Immature natural killer cell (primary cell): ENCODE measurements around the gene GPD1. TPM values are rescaled to one million over a fixed set of nuclear protein-coding genes. Genes with fewer than 3 reads are reported as not detected.

Experiments
- DNase-seq, 3 donors: peaks; one replicate each; pipeline ENCODE4 v3.0.0; 2022; ENCODE audit warnings: mixed read lengths in 1 of 3
- H3K27ac Mint-ChIP-seq, 6 donors: one replicate each; pipeline ENCODE4 v1.8.0; 2020; ENCODE audit warnings: mixed read lengths in 6 of 6, mild to moderate bottlenecking in 5 of 6, inconsistent platforms in 4 of 6, moderate library complexity in 3 of 6
- H3K27me3 Mint-ChIP-seq, 3 donors: one replicate each; pipeline ENCODE4 v1.8.0; 2020 to 2021; ENCODE audit warnings: low read depth in 3 of 3, mild to moderate bottlenecking in 3 of 3, mixed read lengths in 3 of 3, moderate library complexity in 3 of 3, inconsistent platforms in 1 of 3
- H3K36me3 Mint-ChIP-seq, 3 donors: one replicate each; pipeline ENCODE4 v1.8.0; 2020; ENCODE audit warnings: mixed read lengths in 3 of 3, inconsistent platforms in 2 of 3, mild to moderate bottlenecking in 2 of 3
- H3K4me1 Mint-ChIP-seq, 2 donors: one replicate each; pipeline ENCODE4 v1.8.0; 2020; ENCODE audit warnings: inconsistent platforms in 2 of 2, mild to moderate bottlenecking in 2 of 2, mixed read lengths in 2 of 2, moderate library complexity in 1 of 2
- H3K4me3 Mint-ChIP-seq, 5 donors: one replicate each; pipeline ENCODE4 v1.8.0; 2020; ENCODE audit warnings: mild to moderate bottlenecking in 5 of 5, mixed read lengths in 5 of 5, inconsistent platforms in 3 of 5, moderate library complexity in 3 of 5
- H3K9me3 Mint-ChIP-seq, 6 donors: one replicate each; pipeline ENCODE4 v1.8.0; 2020; ENCODE audit warnings: mild to moderate bottlenecking in 6 of 6, mixed read lengths in 6 of 6, inconsistent platforms in 4 of 6, moderate library complexity in 3 of 6
- polyA plus RNA-seq, 3 donors: library from polyadenylated mRNA; unstranded; fragments of 300-500 nt; fragmentation: Illumina TruSeq; gene quantifications; one replicate each; pipeline ENCODE4 v1.2.3, GENCODE V29; 2021

Gene GPD1
- polyA plus RNA-seq, 3 donors from 2014 or later, result 0.07 TPM; not detected in 2

DNA sequence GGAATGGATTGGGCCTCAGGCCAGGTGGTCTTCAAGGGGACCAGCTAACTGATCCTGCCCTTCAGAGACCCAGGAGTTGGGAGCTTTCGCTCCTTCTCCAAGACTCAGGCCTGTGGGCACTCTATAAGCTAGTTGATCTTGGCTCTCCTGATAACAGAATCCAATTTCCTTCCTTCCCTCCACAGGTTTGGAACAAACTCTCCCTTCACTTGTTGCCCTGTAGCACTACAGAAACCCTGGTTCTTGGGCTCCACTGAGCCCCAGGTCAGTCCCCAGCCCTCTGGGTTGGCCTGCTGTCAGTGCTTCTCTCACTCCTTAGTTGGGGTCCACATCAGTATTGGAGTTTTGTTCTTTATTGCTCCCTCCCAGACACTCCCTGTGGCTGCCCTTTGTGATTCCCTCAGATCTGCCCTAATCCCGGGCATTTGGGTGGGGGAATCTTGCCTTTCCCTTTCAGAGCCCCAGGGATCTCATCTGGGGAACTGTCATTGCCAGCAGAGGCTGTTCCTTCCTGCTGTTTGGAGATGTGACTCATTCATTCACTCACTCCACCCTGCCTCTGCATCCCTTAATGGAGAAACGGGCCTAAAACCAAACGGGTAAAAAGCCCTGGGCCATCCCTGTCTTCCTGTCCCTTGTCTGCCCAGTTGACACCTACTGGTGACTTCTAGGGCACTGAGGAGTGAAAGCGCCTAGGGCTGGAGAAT lies 4.4 kb upstream of the GPD1 start:
- Mint-ChIP-seq H3K4me3 (no peak overlapping the region), H3K36me3 (peaks cover 33 to 58% (median 40%) of the 10 kb centered on the region in 3 donors), H3K4me1 (no peaks in the 10 kb centered on the region), H3K27me3 (peaks cover 0 to 1% (median 0%) of the 10 kb centered on the region in 3 donors), H3K9me3 (no peaks in the 10 kb centered on the region), H3K27ac (peak overlapping the region in 1 of 6 donors; percentile 36)
- DNase-seq, result no peak

DNA sequence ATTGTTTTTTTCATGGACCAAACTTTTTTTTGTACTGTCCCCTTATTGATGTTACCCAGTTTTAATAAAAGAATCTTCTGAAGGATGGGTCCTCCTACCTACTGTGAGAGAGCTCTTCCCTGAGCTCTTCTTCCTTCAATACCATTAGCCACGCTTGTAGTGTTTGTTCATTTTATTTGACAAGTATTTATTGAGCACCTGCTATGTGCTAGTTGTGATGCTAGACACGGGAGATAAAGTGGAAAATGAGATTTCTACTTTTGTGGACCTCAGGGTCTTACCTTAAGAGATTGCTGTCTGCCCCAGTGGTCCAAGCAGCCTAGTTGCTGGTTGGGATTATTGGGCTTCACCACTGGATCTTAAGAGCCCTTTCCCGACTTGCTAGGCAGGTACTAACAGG lies 3.2 kb upstream of the GPD1 start:
- no peak overlapping the region for H3K4me3 Mint-ChIP-seq
- H3K27ac Mint-ChIP-seq, result peak overlapping the region in 3 of 6 donors; percentile 30 to 32 (median 30)
- no peak for DNase-seq
- H3K9me3 Mint-ChIP-seq, result no peaks in the 10 kb centered on the region
- H3K36me3 Mint-ChIP-seq, result peaks cover 32 to 50% (median 35%) of the 10 kb centered on the region in 3 donors
- H3K4me1 Mint-ChIP-seq, result no peaks in the 10 kb centered on the region
- peaks cover 0 to 2% (median 0%) of the 10 kb centered on the region in 3 donors for H3K27me3 Mint-ChIP-seq

DNA sequence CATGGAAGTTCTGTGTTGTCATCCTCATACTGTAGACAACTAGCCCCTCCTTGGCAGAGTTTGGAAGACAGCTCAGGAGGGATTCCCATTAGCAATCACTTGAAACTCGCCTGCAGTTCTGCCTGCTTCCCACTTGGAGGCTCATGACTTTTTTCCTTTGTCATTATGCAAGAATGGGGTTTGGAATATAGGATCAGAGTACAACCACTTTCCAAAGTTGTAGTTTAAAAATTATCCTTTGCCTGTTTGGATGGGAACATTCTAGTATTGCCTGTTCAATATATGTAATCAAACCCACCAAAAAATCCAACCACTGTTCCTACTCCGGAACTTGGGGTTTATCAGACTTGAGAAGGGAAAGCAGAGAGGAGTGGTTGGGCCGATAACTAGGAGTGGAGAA lies 2.1 kb upstream of the GPD1 start:
- Mint-ChIP-seq H3K4me1 (no peaks in the 10 kb centered on the region), H3K27ac (peak overlapping the region in 1 of 6 donors; percentile 23), H3K27me3 (peaks cover 0 to 2% (median 0%) of the 10 kb centered on the region in 3 donors), H3K36me3 (peaks cover 21 to 39% (median 24%) of the 10 kb centered on the region in 3 donors), H3K9me3 (no peaks in the 10 kb centered on the region), H3K4me3 (no peak overlapping the region)
- no peak for DNase-seq

DNA sequence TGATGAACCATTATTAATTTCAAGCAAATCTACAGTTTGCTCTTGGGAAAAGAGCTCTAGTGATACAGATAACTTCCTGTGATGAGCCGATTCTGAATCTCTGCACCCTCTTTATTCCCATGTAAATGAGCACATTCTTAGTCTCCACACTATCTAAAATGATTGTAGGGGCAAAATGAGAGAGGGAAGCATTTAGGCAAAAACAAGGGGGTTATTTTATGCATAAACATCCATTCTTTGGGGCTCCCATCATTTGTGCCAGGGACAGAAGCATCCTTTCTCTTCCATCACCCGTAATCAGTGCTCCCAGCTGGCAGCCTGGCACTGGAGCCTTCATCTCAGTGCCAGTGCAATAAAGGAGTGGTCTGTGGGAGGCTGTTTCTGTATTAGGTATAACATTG lies 1.7 kb upstream of the GPD1 start:
- peaks cover 0 to 2% (median 0%) of the 10 kb centered on the region in 3 donors for H3K27me3 Mint-ChIP-seq
- H3K4me3 Mint-ChIP-seq, result no peak overlapping the region
- no peak overlapping the region for H3K27ac Mint-ChIP-seq
- no peaks in the 10 kb centered on the region for H3K9me3 Mint-ChIP-seq
- peaks cover 18 to 35% (median 20%) of the 10 kb centered on the region in 3 donors for H3K36me3 Mint-ChIP-seq
- H3K4me1 Mint-ChIP-seq, result no peaks in the 10 kb centered on the region
- no peak for DNase-seq

DNA sequence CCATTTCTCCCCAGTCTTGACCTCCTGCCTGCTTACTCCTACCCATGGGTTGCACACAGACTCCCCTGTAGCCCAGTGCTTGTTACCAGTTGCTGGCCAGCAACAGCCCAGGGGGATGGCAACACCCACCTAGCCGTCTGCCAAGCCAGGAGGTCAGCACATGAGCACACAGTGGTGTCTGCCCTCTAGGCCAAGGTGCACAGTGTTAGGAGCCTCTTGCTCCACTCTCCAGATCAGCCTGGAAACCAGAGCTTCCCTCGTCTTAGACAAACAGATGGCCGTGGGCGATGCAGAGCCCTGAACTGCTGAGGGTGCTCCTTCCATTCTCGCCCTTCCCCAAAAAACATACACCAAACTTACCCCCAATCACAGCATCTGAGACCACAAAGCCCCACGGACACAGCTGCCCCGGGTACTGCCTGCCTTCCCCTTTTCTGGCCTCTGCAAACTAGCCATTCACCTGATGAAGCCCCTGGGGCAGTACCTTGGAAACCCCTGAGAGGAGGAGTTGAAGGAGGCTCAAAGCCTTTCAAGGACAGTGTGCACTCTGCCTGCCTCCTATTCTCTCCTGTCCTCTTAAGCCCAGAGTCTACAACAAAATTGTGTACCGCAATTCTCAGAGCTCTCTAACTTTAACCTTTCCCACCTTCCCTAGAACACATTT lies 1.0 kb upstream of the GPD1 start:
- H3K4me3 Mint-ChIP-seq, result no peak overlapping the region
- H3K27me3 Mint-ChIP-seq, result peaks cover 0 to 2% (median 0%) of the 10 kb centered on the region in 3 donors
- no peak for DNase-seq
- H3K9me3 Mint-ChIP-seq, result no peaks in the 10 kb centered on the region
- peaks cover 18 to 31% (median 19%) of the 10 kb centered on the region in 3 donors for H3K36me3 Mint-ChIP-seq
- H3K27ac Mint-ChIP-seq, result no peak overlapping the region
- H3K4me1 Mint-ChIP-seq, result no peaks in the 10 kb centered on the region

DNA sequence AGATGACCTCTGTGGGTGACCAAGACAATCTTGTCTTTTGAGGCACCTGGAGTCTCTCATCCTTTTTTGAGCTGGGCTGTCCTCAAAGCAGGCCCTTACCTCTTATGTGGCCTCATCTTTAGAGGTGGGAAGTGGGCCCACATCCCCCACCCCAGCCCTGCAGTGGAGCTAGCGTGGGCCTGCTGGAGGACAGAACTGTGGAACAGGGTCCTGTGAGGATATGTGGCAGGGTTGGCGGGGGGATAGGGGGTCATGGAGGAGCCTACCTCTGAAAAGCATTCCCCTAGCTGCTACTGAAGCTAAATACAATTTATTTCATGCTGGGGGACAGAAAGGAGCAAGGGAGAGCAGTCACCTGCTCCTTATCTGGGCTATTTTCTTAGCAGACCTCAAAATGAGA lies 457 bp upstream of the GPD1 start:
- no peaks in the 10 kb centered on the region for H3K4me1 Mint-ChIP-seq
- H3K27me3 Mint-ChIP-seq, result peaks cover 0 to 2% (median 0%) of the 10 kb centered on the region in 3 donors
- no peak overlapping the region for H3K27ac Mint-ChIP-seq
- no peak for DNase-seq
- no peaks in the 10 kb centered on the region for H3K9me3 Mint-ChIP-seq
- peaks cover 13 to 25% (median 15%) of the 10 kb centered on the region in 3 donors for H3K36me3 Mint-ChIP-seq
- H3K4me3 Mint-ChIP-seq, result no peak overlapping the region

DNA sequence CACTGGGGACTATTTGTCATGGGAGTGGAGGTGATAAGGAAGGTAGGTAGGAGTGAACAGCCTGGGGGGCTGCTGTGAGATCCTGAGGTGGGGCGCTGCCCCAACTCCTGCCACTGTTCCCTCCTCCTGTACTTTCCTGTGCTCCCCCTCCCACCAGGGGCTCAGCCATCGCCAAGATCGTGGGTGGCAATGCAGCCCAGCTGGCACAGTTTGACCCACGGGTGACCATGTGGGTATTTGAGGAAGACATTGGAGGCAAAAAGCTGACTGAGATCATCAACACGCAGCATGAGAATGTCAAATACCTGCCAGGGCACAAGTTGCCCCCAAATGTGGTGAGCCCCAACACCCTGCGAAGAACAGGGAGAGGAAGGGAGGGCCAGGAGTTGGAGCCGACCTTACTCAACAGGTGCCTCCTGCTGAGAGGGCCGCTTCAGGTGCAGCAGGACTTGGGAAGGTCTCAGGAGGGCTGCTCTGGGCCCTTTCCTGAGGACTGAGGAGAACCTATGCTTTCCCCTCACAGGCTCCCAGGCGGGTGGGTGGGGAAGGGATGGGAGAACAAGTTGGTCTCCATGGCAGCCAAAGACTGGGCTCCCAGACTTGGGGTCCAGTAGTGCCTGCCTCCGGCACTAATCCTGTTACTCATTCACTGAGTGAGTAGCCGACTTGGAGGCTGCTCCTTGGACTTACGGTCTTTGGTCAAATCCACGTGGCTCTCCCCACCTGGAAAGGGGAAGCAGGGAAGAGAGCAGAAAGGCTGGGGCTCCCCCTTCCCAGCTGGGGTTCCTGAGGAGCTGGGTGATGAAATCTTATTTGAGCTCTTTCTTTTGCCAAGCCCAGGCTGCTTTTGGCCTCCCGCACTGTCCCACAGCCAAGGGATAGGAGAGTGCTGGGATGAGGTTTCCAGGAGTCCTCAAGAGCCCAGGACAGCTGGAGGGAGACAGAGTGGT lies 884 bp downstream of the GPD1 start:
- DNase-seq, result no peak
- H3K36me3 Mint-ChIP-seq, result peaks cover 3 to 13% (median 10%) of the 10 kb centered on the region in 3 donors
- H3K27ac Mint-ChIP-seq, result no peak overlapping the region
- H3K4me1 Mint-ChIP-seq, result no peaks in the 10 kb centered on the region
- peaks cover 0 to 2% (median 0%) of the 10 kb centered on the region in 3 donors for H3K27me3 Mint-ChIP-seq
- no peaks in the 10 kb centered on the region for H3K9me3 Mint-ChIP-seq
- H3K4me3 Mint-ChIP-seq, result no peak overlapping the region

DNA sequence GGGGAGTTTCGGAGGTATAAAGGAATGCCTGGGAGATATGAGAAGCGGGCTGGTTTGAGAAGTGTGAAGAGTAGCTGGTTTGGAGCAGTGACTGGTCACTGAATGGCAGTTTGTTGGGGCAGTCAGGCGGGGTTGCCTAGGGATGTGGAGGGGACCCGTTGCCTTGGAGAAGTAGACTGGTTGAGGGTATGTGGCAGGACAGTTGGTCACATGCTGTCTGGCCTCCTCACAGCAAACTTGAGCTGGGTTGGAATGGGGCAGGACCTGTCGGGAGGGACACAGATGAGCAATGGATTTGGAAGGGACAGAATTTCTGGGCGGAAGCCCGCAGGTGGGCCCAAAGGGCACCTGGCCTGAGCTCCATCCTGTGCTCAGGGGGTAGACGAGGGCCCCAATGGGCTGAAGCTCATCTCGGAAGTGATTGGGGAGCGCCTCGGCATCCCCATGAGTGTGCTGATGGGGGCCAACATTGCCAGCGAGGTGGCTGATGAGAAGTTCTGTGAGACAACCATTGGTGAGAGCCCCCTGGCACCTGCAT lies 2.2 kb downstream of the GPD1 start:
- no peak overlapping the region for H3K27ac Mint-ChIP-seq
- peaks cover 0 to 2% of the 10 kb centered on the region in 2 donors for H3K4me1 Mint-ChIP-seq
- H3K9me3 Mint-ChIP-seq, result no peaks in the 10 kb centered on the region
- no peak overlapping the region for H3K4me3 Mint-ChIP-seq
- H3K36me3 Mint-ChIP-seq, result peaks cover 0 to 4% (median 3%) of the 10 kb centered on the region in 3 donors
- no peak for DNase-seq
- peaks cover 0 to 3% (median 0%) of the 10 kb centered on the region in 3 donors for H3K27me3 Mint-ChIP-seq

DNA sequence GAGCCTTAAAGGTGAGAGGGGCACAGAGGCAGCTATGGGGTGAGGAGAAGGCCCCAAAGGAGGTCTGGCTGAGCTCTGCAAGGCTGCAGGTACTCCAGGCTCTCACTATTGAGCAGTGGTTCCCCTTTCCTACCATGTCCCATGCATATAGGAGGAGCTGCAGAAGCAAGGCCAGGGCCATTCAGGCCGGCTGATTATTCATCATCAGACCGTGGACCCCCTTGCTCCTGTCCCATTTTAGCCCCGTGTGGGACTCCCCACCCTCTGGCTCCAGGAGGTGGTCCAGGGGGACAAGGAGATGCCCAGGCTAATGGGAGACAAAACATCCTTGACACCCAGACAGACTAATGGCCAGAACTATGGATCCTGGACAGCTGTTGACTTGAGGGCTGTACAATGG lies 3.1 kb downstream of the GPD1 start:
- Mint-ChIP-seq H3K4me1 (peaks cover 6% of the 10 kb centered on the region in 2 donors), H3K9me3 (no peaks in the 10 kb centered on the region), H3K36me3 (peaks cover 0 to under 1% (median 0%) of the 10 kb centered on the region in 3 donors), H3K4me3 (no peak overlapping the region), H3K27me3 (peaks cover 0 to 6% (median 1%) of the 10 kb centered on the region in 3 donors), H3K27ac (no peak overlapping the region)
- no peak for DNase-seq

DNA sequence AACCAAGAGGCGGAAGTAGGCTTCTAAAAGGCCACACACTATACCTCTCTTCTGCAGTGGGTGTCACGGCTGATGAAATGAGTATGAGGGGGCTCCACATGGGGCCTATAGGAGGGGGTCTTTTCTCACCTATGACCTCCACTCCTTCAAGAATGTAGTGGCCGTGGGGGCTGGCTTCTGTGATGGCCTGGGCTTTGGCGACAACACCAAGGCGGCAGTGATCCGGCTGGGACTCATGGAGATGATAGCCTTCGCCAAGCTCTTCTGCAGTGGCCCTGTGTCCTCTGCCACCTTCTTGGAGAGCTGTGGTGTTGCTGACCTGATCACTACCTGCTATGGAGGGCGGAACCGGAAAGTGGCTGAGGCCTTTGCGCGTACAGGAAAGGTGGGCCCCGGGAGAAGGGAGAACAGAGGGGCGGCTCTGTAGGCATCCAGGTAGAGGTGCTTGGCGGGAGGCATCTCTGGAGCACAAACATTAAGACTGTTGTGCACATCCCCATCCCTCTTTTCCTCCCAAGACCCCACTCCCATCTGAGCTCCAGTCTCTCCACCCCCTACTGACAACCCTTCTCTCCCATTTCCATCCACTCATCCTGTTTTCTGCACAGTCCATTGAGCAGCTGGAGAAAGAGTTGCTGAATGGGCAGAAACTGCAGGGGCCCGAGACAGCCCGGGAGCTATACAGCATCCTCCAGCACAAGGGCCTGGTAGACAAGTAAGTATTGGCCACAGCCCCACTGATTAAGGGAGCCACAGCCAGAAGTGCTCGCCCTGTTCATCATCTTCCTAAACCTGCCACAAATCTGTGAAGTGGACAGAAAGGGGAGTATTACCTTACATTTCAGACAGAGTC lies 3.8 kb downstream of the GPD1 start:
- no peaks in the 10 kb centered on the region for H3K9me3 Mint-ChIP-seq
- no peaks in the 10 kb centered on the region for H3K36me3 Mint-ChIP-seq
- DNase-seq, result no peak
- peaks cover 1 to 13% (median 3%) of the 10 kb centered on the region in 3 donors for H3K27me3 Mint-ChIP-seq
- peaks cover 9 to 10% of the 10 kb centered on the region in 2 donors for H3K4me1 Mint-ChIP-seq
- H3K4me3 Mint-ChIP-seq, result no peak overlapping the region
- H3K27ac Mint-ChIP-seq, result no peak overlapping the region

DNA sequence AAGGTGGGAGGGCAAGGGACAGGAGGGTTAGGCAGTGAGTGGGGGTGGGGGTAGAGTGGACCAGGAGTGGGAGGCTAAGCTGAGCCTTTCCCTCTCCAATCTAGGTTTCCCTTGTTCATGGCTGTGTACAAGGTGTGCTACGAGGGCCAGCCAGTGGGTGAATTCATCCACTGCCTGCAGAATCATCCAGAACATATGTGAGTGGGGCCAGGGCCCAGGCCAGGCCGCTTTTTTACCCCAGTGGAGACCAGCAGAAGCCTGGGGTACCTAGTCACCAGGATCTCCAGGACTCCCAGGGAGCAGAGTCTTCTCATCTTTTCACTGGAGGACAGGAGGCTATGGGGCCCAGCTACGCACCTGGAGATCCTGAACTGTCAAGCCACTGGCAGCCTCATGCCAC lies 5.5 kb downstream of the GPD1 start:
- H3K4me1 Mint-ChIP-seq, result peaks cover 18 to 23% of the 10 kb centered on the region in 2 donors
- H3K27ac Mint-ChIP-seq, result no peak overlapping the region
- H3K9me3 Mint-ChIP-seq, result no peaks in the 10 kb centered on the region
- peaks cover 0 to under 1% (median 0%) of the 10 kb centered on the region in 3 donors for H3K36me3 Mint-ChIP-seq
- H3K27me3 Mint-ChIP-seq, result peaks cover 1 to 13% (median 3%) of the 10 kb centered on the region in 3 donors
- DNase-seq, result no peak
- no peak overlapping the region for H3K4me3 Mint-ChIP-seq

DNA sequence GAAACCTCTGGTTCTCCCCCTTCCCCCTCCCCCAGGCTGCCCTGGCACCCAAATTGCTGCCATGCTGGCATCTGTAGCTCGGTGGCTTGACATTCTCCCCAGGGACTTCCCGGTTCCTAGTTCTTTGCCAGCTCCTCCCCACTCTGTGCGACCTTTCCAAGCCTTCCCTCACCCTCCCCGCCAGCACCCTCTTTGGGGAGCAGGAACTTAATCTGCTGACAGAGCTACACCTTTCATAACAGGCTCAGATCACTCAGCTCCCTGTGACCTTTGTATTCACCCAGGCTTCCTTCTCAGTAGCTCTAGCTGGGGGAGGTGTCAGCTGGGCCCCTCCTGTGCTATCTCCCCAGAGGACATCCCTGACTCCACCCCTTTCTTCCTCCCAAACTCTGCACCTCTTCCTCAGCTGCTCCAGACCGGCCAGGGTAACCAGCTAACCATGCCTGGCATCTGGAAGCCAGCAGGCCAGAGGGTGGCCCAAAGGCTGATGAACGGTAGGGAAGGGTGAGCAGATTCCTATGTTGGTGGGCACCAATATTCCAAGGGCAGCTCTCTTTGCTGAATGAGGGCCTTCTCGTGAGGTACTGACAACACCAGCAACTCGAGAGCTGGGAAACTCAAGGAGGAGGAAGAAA lies 6.4 kb downstream of the GPD1 start:
- H3K27me3 Mint-ChIP-seq, result peaks cover 1 to 12% (median 3%) of the 10 kb centered on the region in 3 donors
- peak overlapping the region in 2 of 6 donors; percentile 42 to 73 for H3K27ac Mint-ChIP-seq
- peak overlapping the region in 2 of 5 donors; percentile 36 to 65 for H3K4me3 Mint-ChIP-seq
- H3K36me3 Mint-ChIP-seq, result peaks cover 0 to 3% (median 0%) of the 10 kb centered on the region in 3 donors
- peaks cover 20 to 28% of the 10 kb centered on the region in 2 donors for H3K4me1 Mint-ChIP-seq
- H3K9me3 Mint-ChIP-seq, result no peaks in the 10 kb centered on the region
- no peak for DNase-seq
